AG04449 (cell line): Measurements from ENCODE around the gene RAB30.

Experiments used
- CTCF ChIA-PET: fragments of 350-600 bp; formaldehyde crosslinking; extraction: SDS; loops from one replicate; lab custom pipeline; 2021; ENCODE audit warnings: antibody characterized with exemption; lab: Yijun Ruan, JAX
- POLR2A ChIA-PET: fragments of 400-600, 350-600 bp; formaldehyde crosslinking; extraction: SDS; loops from one replicate; lab custom pipeline; 2020; ENCODE audit warnings: antibody characterized with exemption, inconsistent platforms; lab: Yijun Ruan, JAX
- DNase-seq: peaks from one replicate; pipeline ENCODE4 v3.0.0-alpha.2; 2010; ENCODE audit warnings: low read depth, low spot score
- H3K4me3 ChIP-seq: 2 replicates; pipeline ENCODE4 v1.5.1; 2011; ENCODE audit warnings: low read depth, mild to moderate bottlenecking, control low read depth, low read length
- CTCF ChIP-seq: IDR thresholded peaks from one replicate; pipeline ENCODE4 v1.5.1; 2011; ENCODE audit warnings: mild to moderate bottlenecking, moderate library complexity, low read length, control low read depth, inconsistent platforms; ENCODE audit not compliant: insufficient read depth; ENCODE audit errors: missing control alignments

RAB30 gene

GRCh38 chr11:83039566-83039965 lies 32.1 kb downstream of the RAB30 start:
- CTCF ChIA-PET, result interaction anchor here (2.4 kb wide), 1 partner anchor 13 kb away, joined by 6 read pairs; no protein-coding TSS in a partner anchor
- no peak for TF ChIP-seq CTCF
- POLR2A ChIA-PET, result no interaction called here
- no peak overlapping the region for H3K4me3 ChIP-seq
- no peak for DNase-seq

GRCh38 chr11:83037877-83038276 lies 33.8 kb downstream of the RAB30 start:
- no peak for TF ChIP-seq CTCF
- ChIA-PET CTCF (interaction anchor here (0.7 kb wide), 1 partner anchor 15 kb away, joined by 3 read pairs; no protein-coding TSS in a partner anchor), POLR2A (interaction anchor here (2.1 kb wide), 1 partner anchor 14 kb away, joined by 12 read pairs; no protein-coding TSS in a partner anchor)
- DNase-seq, result no peak
- H3K4me3 ChIP-seq, result no peak overlapping the region

GRCh38 chr11:83036701-83037100 lies 35.0 kb downstream of the RAB30 start:
- CTCF ChIA-PET, result interaction anchor here (1.2 kb wide), 1 partner anchor 9 kb away, joined by 4 read pairs; no protein-coding TSS in a partner anchor
- no peak for TF ChIP-seq CTCF
- no peak for DNase-seq
- POLR2A ChIA-PET, result interaction anchor here (3.9 kb wide), 1 partner anchor 15 kb away, joined by 46 read pairs; no protein-coding TSS in a partner anchor
- H3K4me3 ChIP-seq, result no peak overlapping the region

GRCh38 chr11:83035070-83035854 lies 36.4 kb downstream of the RAB30 start:
- CTCF ChIA-PET, result interaction anchor here (0.7 to 1.7 kb wide), 2 partner anchors 17 to 108 kb away, joined by 4 read pairs; no protein-coding TSS in a partner anchor
- POLR2A ChIA-PET, result interaction anchor here (1.5 to 3.9 kb wide), 4 partner anchors 12 to 122 kb away, joined by 6 to 46 read pairs (median 9); partner anchors contain the start of genes PCF11 and RAB30
- DNase-seq, result no peak
- no peak for TF ChIP-seq CTCF
- H3K4me3 ChIP-seq, result no peak overlapping the region

- no peak for TF ChIP-seq CTCF
- ChIA-PET CTCF (interaction anchor here (0.6 to 1.7 kb wide), 4 partner anchors 18 to 168 kb away, joined by 3 to 4 read pairs (median 4); no protein-coding TSS in a partner anchor), POLR2A (interaction anchor here (1.5 to 3.9 kb wide), 4 partner anchors 12 to 122 kb away, joined by 6 to 46 read pairs (median 9); partner anchors contain the start of genes PCF11 and RAB30)
- DNase-seq, result no peak
- no peak overlapping the region for H3K4me3 ChIP-seq
Measured at GRCh38 chr11:83034673-83035014, 37.1 kb downstream of the RAB30 start.
